ENCODE measurements around the gene TAPBP. TPM values are rescaled to one million over a fixed set of nuclear protein-coding genes. Genes with fewer than 3 reads are reported as not detected.

TAPBP gene
- total and polyA plus RNA-seq, 9 of the 15 experiments (the other 6 are each of a cell fraction or from before 2014, with no cell fraction given), result 5.6 to 74.0 (median 22.3) TPM

DNA sequence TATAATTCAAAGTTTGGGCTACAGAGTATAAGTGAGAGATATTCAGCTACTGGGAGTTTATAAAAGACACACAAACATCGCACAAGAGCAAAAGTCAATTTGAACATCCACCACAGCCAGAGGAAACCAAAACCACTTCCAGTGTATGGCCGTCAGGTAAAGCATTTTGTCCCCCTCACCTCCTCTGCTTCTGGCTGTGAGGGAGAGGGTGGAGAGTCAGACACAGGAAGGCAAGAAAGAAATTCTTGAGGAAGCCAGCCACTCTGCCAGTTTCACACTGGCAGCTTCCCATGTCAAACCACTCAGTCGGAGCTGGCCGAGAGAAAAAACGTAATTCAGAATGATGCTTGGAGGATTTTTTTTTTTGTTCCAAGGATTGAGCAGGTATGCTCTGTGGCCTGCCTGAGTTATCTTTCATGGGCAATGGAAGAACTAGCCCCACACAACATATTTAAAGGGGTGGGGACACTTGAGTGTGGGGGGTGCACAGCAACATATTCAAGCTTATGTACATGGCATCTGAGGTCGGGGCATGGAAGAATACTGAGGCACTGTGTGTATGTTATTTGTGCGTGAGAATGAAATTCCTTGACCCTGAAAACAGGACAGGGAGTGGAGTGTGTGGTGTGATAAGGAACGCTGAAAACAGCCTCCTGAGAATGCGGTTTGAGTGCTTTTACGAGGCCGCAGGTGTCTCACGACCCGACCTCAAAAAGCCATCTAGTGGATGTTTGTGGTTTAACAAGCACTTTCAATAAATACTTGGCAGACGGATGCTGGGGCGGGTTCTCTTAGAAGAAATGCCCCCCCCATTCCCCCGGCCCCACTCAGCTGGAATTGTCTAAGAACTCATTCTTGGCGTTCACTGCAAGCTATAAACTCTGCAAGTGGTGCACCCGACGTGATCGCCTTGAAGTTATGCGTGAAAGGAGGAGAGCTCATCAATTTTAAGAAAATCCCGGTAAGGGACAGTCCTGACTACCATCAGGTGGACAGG, 31.1 kb upstream of the TAPBP start (continued):
- TF ChIP-seq, protein P1, sequence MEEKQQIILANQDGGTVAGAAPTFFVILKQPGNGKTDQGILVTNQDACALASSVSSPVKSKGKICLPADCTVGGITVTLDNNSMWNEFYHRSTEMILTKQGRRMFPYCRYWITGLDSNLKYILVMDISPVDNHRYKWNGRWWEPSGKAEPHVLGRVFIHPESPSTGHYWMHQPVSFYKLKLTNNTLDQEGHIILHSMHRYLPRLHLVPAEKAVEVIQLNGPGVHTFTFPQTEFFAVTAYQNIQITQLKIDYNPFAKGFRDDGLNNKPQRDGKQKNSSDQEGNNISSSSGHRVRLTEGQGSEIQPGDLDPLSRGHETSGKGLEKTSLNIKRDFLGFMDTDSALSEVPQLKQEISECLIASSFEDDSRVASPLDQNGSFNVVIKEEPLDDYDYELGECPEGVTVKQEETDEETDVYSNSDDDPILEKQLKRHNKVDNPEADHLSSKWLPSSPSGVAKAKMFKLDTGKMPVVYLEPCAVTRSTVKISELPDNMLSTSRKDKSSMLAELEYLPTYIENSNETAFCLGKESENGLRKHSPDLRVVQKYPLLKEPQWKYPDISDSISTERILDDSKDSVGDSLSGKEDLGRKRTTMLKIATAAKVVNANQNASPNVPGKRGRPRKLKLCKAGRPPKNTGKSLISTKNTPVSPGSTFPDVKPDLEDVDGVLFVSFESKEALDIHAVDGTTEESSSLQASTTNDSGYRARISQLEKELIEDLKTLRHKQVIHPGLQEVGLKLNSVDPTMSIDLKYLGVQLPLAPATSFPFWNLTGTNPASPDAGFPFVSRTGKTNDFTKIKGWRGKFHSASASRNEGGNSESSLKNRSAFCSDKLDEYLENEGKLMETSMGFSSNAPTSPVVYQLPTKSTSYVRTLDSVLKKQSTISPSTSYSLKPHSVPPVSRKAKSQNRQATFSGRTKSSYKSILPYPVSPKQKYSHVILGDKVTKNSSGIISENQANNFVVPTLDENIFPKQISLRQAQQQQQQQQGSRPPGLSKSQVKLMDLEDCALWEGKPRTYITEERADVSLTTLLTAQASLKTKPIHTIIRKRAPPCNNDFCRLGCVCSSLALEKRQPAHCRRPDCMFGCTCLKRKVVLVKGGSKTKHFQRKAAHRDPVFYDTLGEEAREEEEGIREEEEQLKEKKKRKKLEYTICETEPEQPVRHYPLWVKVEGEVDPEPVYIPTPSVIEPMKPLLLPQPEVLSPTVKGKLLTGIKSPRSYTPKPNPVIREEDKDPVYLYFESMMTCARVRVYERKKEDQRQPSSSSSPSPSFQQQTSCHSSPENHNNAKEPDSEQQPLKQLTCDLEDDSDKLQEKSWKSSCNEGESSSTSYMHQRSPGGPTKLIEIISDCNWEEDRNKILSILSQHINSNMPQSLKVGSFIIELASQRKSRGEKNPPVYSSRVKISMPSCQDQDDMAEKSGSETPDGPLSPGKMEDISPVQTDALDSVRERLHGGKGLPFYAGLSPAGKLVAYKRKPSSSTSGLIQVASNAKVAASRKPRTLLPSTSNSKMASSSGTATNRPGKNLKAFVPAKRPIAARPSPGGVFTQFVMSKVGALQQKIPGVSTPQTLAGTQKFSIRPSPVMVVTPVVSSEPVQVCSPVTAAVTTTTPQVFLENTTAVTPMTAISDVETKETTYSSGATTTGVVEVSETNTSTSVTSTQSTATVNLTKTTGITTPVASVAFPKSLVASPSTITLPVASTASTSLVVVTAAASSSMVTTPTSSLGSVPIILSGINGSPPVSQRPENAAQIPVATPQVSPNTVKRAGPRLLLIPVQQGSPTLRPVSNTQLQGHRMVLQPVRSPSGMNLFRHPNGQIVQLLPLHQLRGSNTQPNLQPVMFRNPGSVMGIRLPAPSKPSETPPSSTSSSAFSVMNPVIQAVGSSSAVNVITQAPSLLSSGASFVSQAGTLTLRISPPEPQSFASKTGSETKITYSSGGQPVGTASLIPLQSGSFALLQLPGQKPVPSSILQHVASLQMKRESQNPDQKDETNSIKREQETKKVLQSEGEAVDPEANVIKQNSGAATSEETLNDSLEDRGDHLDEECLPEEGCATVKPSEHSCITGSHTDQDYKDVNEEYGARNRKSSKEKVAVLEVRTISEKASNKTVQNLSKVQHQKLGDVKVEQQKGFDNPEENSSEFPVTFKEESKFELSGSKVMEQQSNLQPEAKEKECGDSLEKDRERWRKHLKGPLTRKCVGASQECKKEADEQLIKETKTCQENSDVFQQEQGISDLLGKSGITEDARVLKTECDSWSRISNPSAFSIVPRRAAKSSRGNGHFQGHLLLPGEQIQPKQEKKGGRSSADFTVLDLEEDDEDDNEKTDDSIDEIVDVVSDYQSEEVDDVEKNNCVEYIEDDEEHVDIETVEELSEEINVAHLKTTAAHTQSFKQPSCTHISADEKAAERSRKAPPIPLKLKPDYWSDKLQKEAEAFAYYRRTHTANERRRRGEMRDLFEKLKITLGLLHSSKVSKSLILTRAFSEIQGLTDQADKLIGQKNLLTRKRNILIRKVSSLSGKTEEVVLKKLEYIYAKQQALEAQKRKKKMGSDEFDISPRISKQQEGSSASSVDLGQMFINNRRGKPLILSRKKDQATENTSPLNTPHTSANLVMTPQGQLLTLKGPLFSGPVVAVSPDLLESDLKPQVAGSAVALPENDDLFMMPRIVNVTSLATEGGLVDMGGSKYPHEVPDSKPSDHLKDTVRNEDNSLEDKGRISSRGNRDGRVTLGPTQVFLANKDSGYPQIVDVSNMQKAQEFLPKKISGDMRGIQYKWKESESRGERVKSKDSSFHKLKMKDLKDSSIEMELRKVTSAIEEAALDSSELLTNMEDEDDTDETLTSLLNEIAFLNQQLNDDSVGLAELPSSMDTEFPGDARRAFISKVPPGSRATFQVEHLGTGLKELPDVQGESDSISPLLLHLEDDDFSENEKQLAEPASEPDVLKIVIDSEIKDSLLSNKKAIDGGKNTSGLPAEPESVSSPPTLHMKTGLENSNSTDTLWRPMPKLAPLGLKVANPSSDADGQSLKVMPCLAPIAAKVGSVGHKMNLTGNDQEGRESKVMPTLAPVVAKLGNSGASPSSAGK (IDR thresholded peaks at IDR 0.05), result no peak; the same call in 1 of the 2 replicates
- TF ChIP-seq, protein P2, sequence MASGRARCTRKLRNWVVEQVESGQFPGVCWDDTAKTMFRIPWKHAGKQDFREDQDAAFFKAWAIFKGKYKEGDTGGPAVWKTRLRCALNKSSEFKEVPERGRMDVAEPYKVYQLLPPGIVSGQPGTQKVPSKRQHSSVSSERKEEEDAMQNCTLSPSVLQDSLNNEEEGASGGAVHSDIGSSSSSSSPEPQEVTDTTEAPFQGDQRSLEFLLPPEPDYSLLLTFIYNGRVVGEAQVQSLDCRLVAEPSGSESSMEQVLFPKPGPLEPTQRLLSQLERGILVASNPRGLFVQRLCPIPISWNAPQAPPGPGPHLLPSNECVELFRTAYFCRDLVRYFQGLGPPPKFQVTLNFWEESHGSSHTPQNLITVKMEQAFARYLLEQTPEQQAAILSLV (tag; IDR thresholded peaks at IDR 0.05), result no peak
- TF ChIP-seq ADNP (tag; IDR thresholded peaks at IDR 0.05), result no peak
- TF ChIP-seq XRCC5 (IDR thresholded peaks at IDR 0.05; ENCODE audit: low read depth, low read length), result no peak
- TF ChIP-seq ARHGAP35 (IDR thresholded peaks at IDR 0.05; ENCODE audit: partially characterized antibody), result no peak
- no peak for TF ChIP-seq ZNF408 (CRISPR knock-in tag; IDR thresholded peaks at IDR 0.05; ENCODE audit: low read depth)
- TF ChIP-seq TCFL5 (CRISPR knock-in tag; conservative IDR thresholded peaks at IDR 0.05), result no peak
- TF ChIP-seq, protein P3, sequence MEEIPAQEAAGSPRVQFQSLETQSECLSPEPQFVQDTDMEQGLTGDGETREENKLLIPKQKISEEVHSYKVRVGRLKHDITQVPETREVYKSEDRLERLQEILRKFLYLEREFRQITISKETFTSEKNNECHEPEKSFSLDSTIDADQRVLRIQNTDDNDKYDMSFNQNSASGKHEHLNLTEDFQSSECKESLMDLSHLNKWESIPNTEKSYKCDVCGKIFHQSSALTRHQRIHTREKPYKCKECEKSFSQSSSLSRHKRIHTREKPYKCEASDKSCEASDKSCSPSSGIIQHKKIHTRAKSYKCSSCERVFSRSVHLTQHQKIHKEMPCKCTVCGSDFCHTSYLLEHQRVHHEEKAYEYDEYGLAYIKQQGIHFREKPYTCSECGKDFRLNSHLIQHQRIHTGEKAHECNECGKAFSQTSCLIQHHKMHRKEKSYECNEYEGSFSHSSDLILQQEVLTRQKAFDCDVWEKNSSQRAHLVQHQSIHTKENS (CRISPR knock-in tag; IDR thresholded peaks at IDR 0.05), result no peak
- TF ChIP-seq ZNF121 (CRISPR knock-in tag; conservative IDR thresholded peaks at IDR 0.05), result no peak
- TF ChIP-seq, protein P4, sequence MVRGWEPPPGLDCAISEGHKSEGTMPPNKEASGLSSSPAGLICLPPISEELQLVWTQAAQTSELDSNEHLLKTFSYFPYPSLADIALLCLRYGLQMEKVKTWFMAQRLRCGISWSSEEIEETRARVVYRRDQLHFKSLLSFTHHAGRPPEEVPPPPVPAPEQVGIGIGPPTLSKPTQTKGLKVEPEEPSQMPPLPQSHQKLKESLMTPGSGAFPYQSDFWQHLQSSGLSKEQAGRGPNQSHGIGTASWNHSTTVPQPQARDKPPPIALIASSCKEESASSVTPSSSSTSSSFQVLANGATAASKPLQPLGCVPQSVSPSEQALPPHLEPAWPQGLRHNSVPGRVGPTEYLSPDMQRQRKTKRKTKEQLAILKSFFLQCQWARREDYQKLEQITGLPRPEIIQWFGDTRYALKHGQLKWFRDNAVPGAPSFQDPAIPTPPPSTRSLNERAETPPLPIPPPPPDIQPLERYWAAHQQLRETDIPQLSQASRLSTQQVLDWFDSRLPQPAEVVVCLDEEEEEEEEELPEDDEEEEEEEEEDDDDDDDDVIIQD (CRISPR knock-in tag; IDR thresholded peaks at IDR 0.05), result no peak
- no peak for TF ChIP-seq NCOA6 (IDR thresholded peaks at IDR 0.05)

Data from K562 (cell line).